ENCODE data around the gene MYRFL.
"Not testable (repeated sequence)": the region's sequence is repeated elsewhere in the genome, so short reads cannot be mapped to it uniquely, and the experiment has no call there.

- TF ChIP-seq CTCF (IDR thresholded peaks at IDR 0.05; ENCODE audit: poor library complexity); EZH2 (IDR thresholded peaks at IDR 0.05; ENCODE audit: borderline replicate concordance): not testable (repeated sequence)
Observed at GRCh38 chr12:69807101-69807897, 17.7 kb upstream of the MYRFL start.

All from hepatocyte (in vitro differentiated cells).